Calu3 (cell line): ENCODE results near the gene FSD1. TPM values are rescaled to one million over a fixed set of nuclear protein-coding genes. Genes with fewer than 3 reads are reported as not detected.

ENCODE experiments used
- BruUV-seq: library from RNA; stranded (reverse); fragments of 400-500 nt; replicated peaks from 2 replicates; lab custom pipeline; 2021; lab: Mats Ljungman, UMichigan
- CTCF ChIA-PET: fragments of 300-600 bp; sonication (Branson Sonifier 250); formaldehyde crosslinking; loops from one replicate; lab custom pipeline; 2022; ENCODE audit warnings: antibody characterized with exemption; lab: Charles Lee
- DNase-seq: peaks from one replicate; pipeline ENCODE4 v3.0.0; 2022
- H3K27ac Mint-ChIP-seq: one replicate; pipeline ENCODE4 v1.8.0; 2022; ENCODE audit warnings: mixed read lengths; ENCODE audit not compliant: unreplicated experiment
- H3K27me3 Mint-ChIP-seq: one replicate; pipeline ENCODE4 v1.8.0; 2022; ENCODE audit warnings: mixed read lengths; ENCODE audit not compliant: unreplicated experiment
- H3K36me3 Mint-ChIP-seq: one replicate; pipeline ENCODE4 v1.8.0; 2022; ENCODE audit warnings: mild to moderate bottlenecking, moderate library complexity, mixed read lengths; ENCODE audit not compliant: insufficient read depth, unreplicated experiment
- H3K4me1 Mint-ChIP-seq: one replicate; pipeline ENCODE4 v1.8.0; 2022; ENCODE audit warnings: mild to moderate bottlenecking, low read depth, mixed read lengths; ENCODE audit not compliant: unreplicated experiment
- H3K4me3 Mint-ChIP-seq: one replicate; pipeline ENCODE4 v1.8.0; 2022; ENCODE audit warnings: mild to moderate bottlenecking, low read depth, moderate library complexity, mixed read lengths; ENCODE audit not compliant: unreplicated experiment
- H3K9me3 Mint-ChIP-seq: one replicate; pipeline ENCODE4 v1.8.0; 2022; ENCODE audit warnings: low read depth, mixed read lengths; ENCODE audit not compliant: unreplicated experiment
- intact Hi-C: fragments of 100-400 bp; cut with micrococcal nuclease; formaldehyde crosslinking; loops from one replicate; pipeline ENCODE4 v1.10.0; 2022; ENCODE audit not compliant: unreplicated experiment
- total RNA-seq: library from RNA; stranded (reverse); gene quantifications from 2 replicates; pipeline ENCODE4 v1.2.3, GENCODE V29; 2022
- TF ChIP-seq, protein P1 (sequence below): fragments of 200-600 bp; IDR thresholded peaks from one replicate; pipeline ENCODE4 v1.8.0; 2022; ENCODE audit warnings: antibody characterized with exemption; ENCODE audit not compliant: unreplicated experiment

Gene FSD1
- total RNA-seq, 1 experiment from 2014 or later, result 1.2 TPM

DNA sequence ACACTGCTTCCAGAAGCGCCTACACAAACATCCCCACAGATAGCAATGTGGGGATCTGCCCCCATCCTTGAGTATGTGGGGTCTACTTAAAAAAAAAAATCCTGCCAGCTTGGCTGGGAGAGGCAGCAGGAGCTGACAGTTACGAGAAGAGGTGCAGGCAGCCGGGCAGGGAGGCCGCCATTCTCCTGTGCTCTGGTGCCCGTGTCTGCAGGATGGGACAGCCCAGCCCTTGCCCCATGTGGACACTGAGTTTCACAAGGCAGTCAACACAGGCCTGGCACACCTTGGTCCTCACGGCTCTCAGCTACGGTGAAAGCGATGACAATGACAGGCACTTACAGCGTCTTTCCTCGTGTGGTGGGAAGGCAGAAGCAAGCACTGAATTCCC lies 62.9 kb downstream of the FSD1 start:
- DNase-seq, result no peak
- no TSS peak for BruUV-seq
- TF ChIP-seq, protein P1, sequence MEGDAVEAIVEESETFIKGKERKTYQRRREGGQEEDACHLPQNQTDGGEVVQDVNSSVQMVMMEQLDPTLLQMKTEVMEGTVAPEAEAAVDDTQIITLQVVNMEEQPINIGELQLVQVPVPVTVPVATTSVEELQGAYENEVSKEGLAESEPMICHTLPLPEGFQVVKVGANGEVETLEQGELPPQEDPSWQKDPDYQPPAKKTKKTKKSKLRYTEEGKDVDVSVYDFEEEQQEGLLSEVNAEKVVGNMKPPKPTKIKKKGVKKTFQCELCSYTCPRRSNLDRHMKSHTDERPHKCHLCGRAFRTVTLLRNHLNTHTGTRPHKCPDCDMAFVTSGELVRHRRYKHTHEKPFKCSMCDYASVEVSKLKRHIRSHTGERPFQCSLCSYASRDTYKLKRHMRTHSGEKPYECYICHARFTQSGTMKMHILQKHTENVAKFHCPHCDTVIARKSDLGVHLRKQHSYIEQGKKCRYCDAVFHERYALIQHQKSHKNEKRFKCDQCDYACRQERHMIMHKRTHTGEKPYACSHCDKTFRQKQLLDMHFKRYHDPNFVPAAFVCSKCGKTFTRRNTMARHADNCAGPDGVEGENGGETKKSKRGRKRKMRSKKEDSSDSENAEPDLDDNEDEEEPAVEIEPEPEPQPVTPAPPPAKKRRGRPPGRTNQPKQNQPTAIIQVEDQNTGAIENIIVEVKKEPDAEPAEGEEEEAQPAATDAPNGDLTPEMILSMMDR, result no peak
- H3K4me3 Mint-ChIP-seq, result no peak overlapping the region
- no peaks in the 10 kb centered on the region for H3K27me3 Mint-ChIP-seq
- H3K27ac Mint-ChIP-seq, result no peak overlapping the region
- peaks cover 8% of the 10 kb centered on the region for H3K4me1 Mint-ChIP-seq
- intact Hi-C loops, result no loop called here
- CTCF ChIA-PET, result no interaction called here
- peaks cover 13% of the 10 kb centered on the region for H3K36me3 Mint-ChIP-seq
- H3K9me3 Mint-ChIP-seq, result no peaks in the 10 kb centered on the region

DNA sequence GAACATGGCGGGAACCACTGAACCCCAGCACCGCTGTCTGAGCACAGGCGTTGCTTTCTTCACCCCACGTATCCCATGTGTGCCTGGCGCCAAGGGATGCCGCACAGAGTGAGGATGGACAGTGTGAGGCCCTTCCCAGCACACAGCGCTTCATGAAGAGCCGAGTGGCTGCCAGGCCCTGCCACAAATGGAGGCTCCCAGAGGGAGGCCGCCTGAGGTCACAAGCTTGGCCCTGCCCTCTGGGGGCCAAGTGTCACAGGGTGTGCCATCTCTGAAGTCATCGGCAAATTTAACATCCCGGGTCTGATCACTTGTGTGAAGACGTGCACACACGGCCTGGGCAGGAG lies 63.4 kb downstream of the FSD1 start:
- TF ChIP-seq, protein P1, result no peak
- no peak for DNase-seq
- Mint-ChIP-seq H3K27me3 (no peaks in the 10 kb centered on the region), H3K27ac (no peak overlapping the region), H3K4me3 (no peak overlapping the region), H3K36me3 (peaks cover 13% of the 10 kb centered on the region), H3K4me1 (peaks cover 8% of the 10 kb centered on the region), H3K9me3 (no peaks in the 10 kb centered on the region)
- CTCF ChIA-PET, result no interaction called here
- intact Hi-C loops, result no loop called here
- no TSS peak for BruUV-seq

DNA sequence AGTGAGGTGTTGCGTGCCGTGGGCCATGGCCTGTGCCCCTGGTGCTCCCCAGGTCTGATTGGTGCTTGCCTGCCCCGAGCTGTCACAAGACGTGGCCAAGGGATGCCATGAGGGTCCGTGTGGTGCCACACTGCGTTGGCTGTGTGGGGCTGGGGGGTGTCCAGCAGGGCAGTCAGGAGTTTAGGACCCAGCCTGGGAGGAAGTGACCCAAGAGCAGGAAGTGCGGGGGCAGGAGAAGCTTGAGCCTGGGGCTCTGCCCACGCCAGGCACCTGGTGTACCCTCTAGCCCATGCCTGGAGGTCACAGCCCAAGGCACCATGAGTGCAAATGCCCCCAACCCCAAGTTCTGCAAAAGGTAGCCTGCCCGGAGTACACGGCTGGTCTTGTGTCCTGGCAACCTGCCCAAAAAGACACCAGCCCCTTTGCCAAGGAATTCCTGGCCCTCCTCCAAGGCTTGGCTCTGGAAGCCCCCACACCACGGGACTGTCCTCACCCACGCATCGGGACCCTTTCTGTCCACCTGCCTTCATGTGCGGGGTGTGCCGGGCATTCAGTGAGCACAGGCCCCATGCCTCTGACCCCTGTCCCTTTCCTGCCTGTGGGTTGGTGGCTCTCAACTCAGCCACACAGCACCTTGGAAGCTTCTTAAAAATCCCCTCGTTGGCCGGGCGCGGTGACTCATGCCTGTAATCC lies 63.9 kb downstream of the FSD1 start:
- no peak for DNase-seq
- peaks cover 8% of the 10 kb centered on the region for H3K4me1 Mint-ChIP-seq
- peak overlapping the region; percentile 55 for H3K4me3 Mint-ChIP-seq
- H3K27ac Mint-ChIP-seq, result peak overlapping the region; percentile 34
- CTCF ChIA-PET, result no interaction called here
- TF ChIP-seq, protein P1, result no peak
- intact Hi-C loops, result no loop called here
- H3K9me3 Mint-ChIP-seq, result no peaks in the 10 kb centered on the region
- no TSS peak for BruUV-seq
- peaks cover 13% of the 10 kb centered on the region for H3K36me3 Mint-ChIP-seq
- no peaks in the 10 kb centered on the region for H3K27me3 Mint-ChIP-seq

DNA sequence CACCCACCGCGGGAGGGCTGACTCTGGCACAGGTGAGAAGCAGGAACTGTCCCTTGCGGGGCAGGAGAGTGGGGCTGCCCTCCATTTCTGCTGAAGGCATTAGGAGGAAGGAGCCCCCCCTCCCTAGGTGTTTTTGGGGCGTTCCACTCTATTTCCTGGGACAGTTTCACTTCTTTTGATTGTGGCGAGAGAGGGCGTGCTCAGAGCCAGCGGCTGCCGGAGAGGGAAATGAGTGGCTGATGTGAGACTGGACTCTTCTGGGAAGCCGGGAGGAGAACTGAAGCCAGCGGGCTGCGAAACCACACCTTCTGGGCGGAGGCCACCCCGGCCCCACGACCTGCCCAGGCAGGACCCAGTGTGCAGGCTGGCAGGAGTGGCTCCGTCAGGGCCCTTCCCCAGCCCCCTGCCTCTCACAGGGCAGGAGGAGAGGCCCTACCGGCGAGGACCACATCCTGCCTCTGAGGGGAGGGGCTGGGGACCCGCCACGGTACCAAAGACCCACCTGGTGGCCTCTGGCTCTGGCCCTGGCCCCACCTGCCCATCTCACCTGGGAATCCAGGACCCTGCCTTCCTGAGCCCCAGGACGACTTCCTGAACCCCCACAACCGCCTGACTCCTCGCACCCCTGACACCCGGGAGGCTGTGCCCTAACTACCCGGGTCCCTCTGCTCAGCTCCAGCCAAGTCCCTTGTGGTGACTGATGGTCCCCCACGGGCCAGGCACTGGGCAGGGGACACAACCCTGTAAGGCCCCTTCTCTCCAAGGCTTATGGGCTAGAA lies 64.9 kb downstream of the FSD1 start:
- Mint-ChIP-seq H3K4me1 (peaks cover 17% of the 10 kb centered on the region), H3K4me3 (peak overlapping the region; percentile 55), H3K9me3 (no peaks in the 10 kb centered on the region), H3K36me3 (peaks cover 13% of the 10 kb centered on the region), H3K27me3 (no peaks in the 10 kb centered on the region), H3K27ac (peak overlapping the region; percentile 34)
- intact Hi-C loops, result no loop called here
- CTCF ChIA-PET, result no interaction called here
- peak; percentile 38 for DNase-seq
- TF ChIP-seq, protein P1, result no peak
- BruUV-seq, result no TSS peak
